SK-N-SH treated with all-trans-retinoic acid at 6 μM for 48 hours (cell line): ENCODE measurements around the gene PSMD12.

Experiments
- ISL1 ChIP-seq: fragments of 250-450 bp; sonication (Bioruptor Pico); IDR thresholded peaks from 2 replicates; pipeline ENCODE4 v2.1.2; 2022; ENCODE audit warnings: mild to moderate bottlenecking, moderate library complexity
- RARB ChIP-seq: fragments of 250-450 bp; sonication (Bioruptor Pico); IDR thresholded peaks from 2 replicates; pipeline ENCODE4 v1.8.0; 2021; ENCODE audit warnings: mild to moderate bottlenecking, moderate library complexity
- ZNF565 ChIP-seq: fragments of 450-650 bp; formaldehyde crosslinking; conservative IDR thresholded peaks from 2 replicates; pipeline ENCODE4 v1.5.0; 2020; ENCODE audit warnings: low read depth, mild to moderate bottlenecking, moderate library complexity
- TF ChIP-seq, protein P1 (sequence below): fragments of 250-450 bp; sonication (Bioruptor Pico); IDR thresholded peaks from 2 replicates; pipeline ENCODE4 v1.5.1; 2021; ENCODE audit warnings: mild to moderate bottlenecking, moderate library complexity

- TF ChIP-seq, protein P1, sequence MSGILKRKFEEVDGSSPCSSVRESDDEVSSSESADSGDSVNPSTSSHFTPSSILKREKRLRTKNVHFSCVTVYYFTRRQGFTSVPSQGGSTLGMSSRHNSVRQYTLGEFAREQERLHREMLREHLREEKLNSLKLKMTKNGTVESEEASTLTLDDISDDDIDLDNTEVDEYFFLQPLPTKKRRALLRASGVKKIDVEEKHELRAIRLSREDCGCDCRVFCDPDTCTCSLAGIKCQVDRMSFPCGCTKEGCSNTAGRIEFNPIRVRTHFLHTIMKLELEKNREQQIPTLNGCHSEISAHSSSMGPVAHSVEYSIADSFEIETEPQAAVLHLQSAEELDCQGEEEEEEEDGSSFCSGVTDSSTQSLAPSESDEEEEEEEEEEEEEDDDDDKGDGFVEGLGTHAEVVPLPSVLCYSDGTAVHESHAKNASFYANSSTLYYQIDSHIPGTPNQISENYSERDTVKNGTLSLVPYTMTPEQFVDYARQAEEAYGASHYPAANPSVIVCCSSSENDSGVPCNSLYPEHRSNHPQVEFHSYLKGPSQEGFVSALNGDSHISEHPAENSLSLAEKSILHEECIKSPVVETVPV = no peak
- TF ChIP-seq ZNF565 = no peak
- TF ChIP-seq RARB (CRISPR knock-in tag) = no peak
- TF ChIP-seq ISL1 (CRISPR knock-in tag) = no peak
Measured at GRCh38 chr17:67414559-67414958, 48.2 kb upstream of the PSMD12 start.
